Measurements from ENCODE around the gene PCGF5. TPM values are rescaled to one million over a fixed set of nuclear protein-coding genes. Genes with fewer than 3 reads are reported as not detected.

The PCGF5 gene
- polyA plus RNA-seq, 1 experiment = 10.7 TPM

- H3K27me3 ChIP-seq (ENCODE audit: control insufficient read depth, insufficient read depth, low read length) = peaks cover 1% of the 10 kb centered on the region; the same call in 1 of the 2 replicates
- POLR2A ChIA-PET = no interaction called here
- TF ChIP-seq CTCF (IDR thresholded peaks at IDR 0.05; ENCODE audit: insufficient read depth, low read depth, low read length) = no peak
- DNase-seq (ENCODE audit: low read depth) = no peak
- CTCF ChIA-PET = interaction anchor here (2.2 to 8.4 kb wide), 2 partner anchors 8 to 284 kb away, joined by 5 to 56 read pairs; no protein-coding TSS in a partner anchor
- no peaks in the 10 kb centered on the region for H3K36me3 ChIP-seq (ENCODE audit: control insufficient read depth, insufficient read depth, low read length)
- no peak overlapping the region for H3K4me3 ChIP-seq (ENCODE audit: low read depth, low read length)
Observed at GRCh38 chr10:91290607-91291006, 70.1 kb downstream of the PCGF5 start.

- no peak for DNase-seq (ENCODE audit: low read depth)
- H3K27me3 ChIP-seq (ENCODE audit: control insufficient read depth, insufficient read depth, low read length) = peaks cover 1% of the 10 kb centered on the region; the same call in 1 of the 2 replicates
- no peak overlapping the region for H3K4me3 ChIP-seq (ENCODE audit: low read depth, low read length)
- CTCF ChIA-PET = interaction anchor here (0.8 to 5.0 kb wide), 3 partner anchors 10 to 190 kb away, joined by 3 to 17 read pairs (median 4); no protein-coding TSS in a partner anchor
- no peaks in the 10 kb centered on the region for H3K36me3 ChIP-seq (ENCODE audit: control insufficient read depth, insufficient read depth, low read length)
- no peak for TF ChIP-seq CTCF (IDR thresholded peaks at IDR 0.05; ENCODE audit: insufficient read depth, low read depth, low read length)
- POLR2A ChIA-PET = no interaction called here
Observed at GRCh38 chr10:91294134-91294906, 73.9 kb downstream of the PCGF5 start.

GRCh38 chr10:91295346-91295745 is 74.9 kb downstream of the PCGF5 start:
- no peak overlapping the region for H3K4me3 ChIP-seq (ENCODE audit: low read depth, low read length)
- POLR2A ChIA-PET = interaction anchor here (0.6 kb wide), 1 partner anchor 1296 kb away, joined by 5 read pairs; no protein-coding TSS in a partner anchor
- peaks cover 1% of the 10 kb centered on the region; the same call in 1 of the 2 replicates for H3K27me3 ChIP-seq (ENCODE audit: control insufficient read depth, insufficient read depth, low read length)
- no peak for DNase-seq (ENCODE audit: low read depth)
- H3K36me3 ChIP-seq (ENCODE audit: control insufficient read depth, insufficient read depth, low read length) = no peaks in the 10 kb centered on the region
- CTCF ChIA-PET = interaction anchor here (0.8 to 5.0 kb wide), 2 partner anchors 74 to 189 kb away, joined by 3 to 17 read pairs; no protein-coding TSS in a partner anchor
- no peak for TF ChIP-seq CTCF (IDR thresholded peaks at IDR 0.05; ENCODE audit: insufficient read depth, low read depth, low read length)

- peak; percentile 29; the same call in 1 of the 2 replicates for TF ChIP-seq CTCF (IDR thresholded peaks at IDR 0.05; ENCODE audit: insufficient read depth, low read depth, low read length)
- Histone ChIP-seq H3K27me3 (ENCODE audit: control insufficient read depth, insufficient read depth, low read length) (peaks cover 1% of the 10 kb centered on the region; the same call in 1 of the 2 replicates), H3K4me3 (ENCODE audit: low read depth, low read length) (no peak overlapping the region), H3K36me3 (ENCODE audit: control insufficient read depth, insufficient read depth, low read length) (no peaks in the 10 kb centered on the region)
- no peak for DNase-seq (ENCODE audit: low read depth)
- ChIA-PET POLR2A (interaction anchor here (0.5 kb wide), 1 partner anchor 218 kb away, joined by 3 read pairs; no protein-coding TSS in a partner anchor), CTCF (interaction anchor here (1.9 to 5.8 kb wide), 6 partner anchors 9 to 339 kb away, joined by 6 to 57 read pairs (median 40); no protein-coding TSS in a partner anchor)
Observed at GRCh38 chr10:91296471-91296870, 76.0 kb downstream of the PCGF5 start.

GRCh38 chr10:91298224-91298871 is 77.9 kb downstream of the PCGF5 start:
- TF ChIP-seq CTCF (IDR thresholded peaks at IDR 0.05; ENCODE audit: insufficient read depth, low read depth, low read length) = peak; percentile 95
- ChIA-PET CTCF (interaction anchor here (0.6 to 5.8 kb wide), 41 partner anchors 11 to 614 kb away, joined by 3 to 57 read pairs (median 4); partner anchors contain the start of genes HECTD2 and PPP1R3C), POLR2A (no interaction called here)
- H3K27me3 ChIP-seq (ENCODE audit: control insufficient read depth, insufficient read depth, low read length) = no peaks in the 10 kb centered on the region
- peak overlapping the region; percentile 30 for H3K4me3 ChIP-seq (ENCODE audit: low read depth, low read length)
- H3K36me3 ChIP-seq (ENCODE audit: control insufficient read depth, insufficient read depth, low read length) = no peaks in the 10 kb centered on the region
- DNase-seq (ENCODE audit: low read depth) = no peak

All from BJ (cell line).